ACC112 (cell line): ENCODE measurements around the gene KMT2E.

Experiments
- H2AFZ ChIP-seq: fragments of 200-600 bp; sonication (generic); one replicate; pipeline ENCODE4 v1.6.0; 2017; ENCODE audit warnings: antibody characterized with exemption, low read length; ENCODE audit not compliant: unreplicated experiment
- H3K27ac ChIP-seq: fragments of 200-600 bp; sonication (generic); 2 replicates; pipeline ENCODE4 v1.5.1; 2014; ENCODE audit warnings: low read depth, mild to moderate bottlenecking, antibody characterized with exemption, low read length, moderate library complexity
- H3K27me3 ChIP-seq: fragments of 200-600 bp; sonication (generic); 2 replicates; pipeline ENCODE4 v1.6.1; 2014; ENCODE audit warnings: mild to moderate bottlenecking, antibody characterized with exemption, low read length, moderate library complexity, mixed read lengths; ENCODE audit not compliant: insufficient read depth
- H3K36me3 ChIP-seq: fragments of 200-600 bp; sonication (generic); 2 replicates; pipeline ENCODE4 v1.6.1; 2016; ENCODE audit warnings: mild to moderate bottlenecking, antibody characterized with exemption, low read length, moderate library complexity, mixed read lengths; ENCODE audit not compliant: insufficient read depth
- H3K4me1 ChIP-seq: fragments of 200-600 bp; sonication (generic); one replicate; pipeline ENCODE4 v1.6.1; 2016; ENCODE audit warnings: low read length, mixed read lengths; ENCODE audit not compliant: insufficient read depth, unreplicated experiment, control insufficient read depth
- H3K4me3 ChIP-seq: fragments of 200-600 bp; sonication (generic); 2 replicates; pipeline ENCODE4 v1.5.1; 2014; ENCODE audit warnings: mild to moderate bottlenecking, low read depth, low read length
- H3K79me2 ChIP-seq: fragments of 200-600 bp; sonication (generic); one replicate; pipeline ENCODE4 v1.6.0; 2016; ENCODE audit warnings: low read length; ENCODE audit not compliant: control insufficient read depth, unreplicated experiment, insufficient read depth

The KMT2E gene

GRCh38 chr7:105139381-105139780 lies 125.4 kb downstream of the KMT2E start:
- peaks cover 12% of the 10 kb centered on the region for H3K4me1 ChIP-seq
- H2AFZ ChIP-seq = no peak overlapping the region
- H3K27ac ChIP-seq = no peak overlapping the region
- H3K36me3 ChIP-seq = 0 out of 2 replicates have a peak, but pooled peaks cover 13% of the 10 kb centered on the region
- H3K27me3 ChIP-seq = no peaks in the 10 kb centered on the region
- H3K79me2 ChIP-seq = no peaks in the 10 kb centered on the region
- H3K4me3 ChIP-seq = no peak overlapping the region

GRCh38 chr7:105141068-105141467 lies 127.1 kb downstream of the KMT2E start:
- Histone ChIP-seq H3K4me3 (no peak overlapping the region), H3K36me3 (0 out of 2 replicates have a peak, but pooled peaks cover 13% of the 10 kb centered on the region), H3K4me1 (peaks cover 10% of the 10 kb centered on the region), H2AFZ (no peak overlapping the region), H3K79me2 (no peaks in the 10 kb centered on the region), H3K27me3 (no peaks in the 10 kb centered on the region), H3K27ac (no peak overlapping the region)

- H3K4me1 ChIP-seq = peaks cover 12% of the 10 kb centered on the region
- H3K27me3 ChIP-seq = no peaks in the 10 kb centered on the region
- no peak overlapping the region for H3K4me3 ChIP-seq
- H3K79me2 ChIP-seq = no peaks in the 10 kb centered on the region
- H3K27ac ChIP-seq = peak overlapping the region; percentile 38; the same call in 1 of the 2 replicates
- H2AFZ ChIP-seq = no peak overlapping the region
- peaks cover 5% of the 10 kb centered on the region; the same call in 1 of the 2 replicates for H3K36me3 ChIP-seq
Observed at GRCh38 chr7:105149827-105150226, 135.8 kb downstream of the KMT2E start.

- no peak overlapping the region for H3K4me3 ChIP-seq
- H3K27me3 ChIP-seq = no peaks in the 10 kb centered on the region
- H2AFZ ChIP-seq = no peak overlapping the region
- no peaks in the 10 kb centered on the region for H3K79me2 ChIP-seq
- no peak overlapping the region for H3K27ac ChIP-seq
- H3K4me1 ChIP-seq = peaks cover 12% of the 10 kb centered on the region
- H3K36me3 ChIP-seq = peaks cover 5% of the 10 kb centered on the region; the same call in 1 of the 2 replicates
Observed at GRCh38 chr7:105151152-105151551, 137.1 kb downstream of the KMT2E start.

- no peak overlapping the region for H3K4me3 ChIP-seq
- peaks cover 12% of the 10 kb centered on the region for H3K4me1 ChIP-seq
- H3K36me3 ChIP-seq = no peaks in the 10 kb centered on the region
- H2AFZ ChIP-seq = no peak overlapping the region
- H3K79me2 ChIP-seq = no peaks in the 10 kb centered on the region
- no peaks in the 10 kb centered on the region for H3K27me3 ChIP-seq
- no peak overlapping the region for H3K27ac ChIP-seq
Observed at GRCh38 chr7:105153531-105153930, 139.5 kb downstream of the KMT2E start.

GRCh38 chr7:105154084-105154483 lies 140.1 kb downstream of the KMT2E start:
- Histone ChIP-seq H3K27ac (no peak overlapping the region), H3K79me2 (no peaks in the 10 kb centered on the region), H3K36me3 (no peaks in the 10 kb centered on the region), H2AFZ (no peak overlapping the region), H3K4me1 (peaks cover 12% of the 10 kb centered on the region), H3K4me3 (no peak overlapping the region), H3K27me3 (no peaks in the 10 kb centered on the region)

- Histone ChIP-seq H3K79me2 (no peaks in the 10 kb centered on the region), H3K27me3 (no peaks in the 10 kb centered on the region), H3K4me1 (no peaks in the 10 kb centered on the region), H3K36me3 (no peaks in the 10 kb centered on the region), H2AFZ (no peak overlapping the region), H3K4me3 (no peak overlapping the region), H3K27ac (no peak overlapping the region)
Observed at GRCh38 chr7:105156731-105157130, 142.7 kb downstream of the KMT2E start.

- no peaks in the 10 kb centered on the region for H3K36me3 ChIP-seq
- no peak overlapping the region for H3K4me3 ChIP-seq
- no peaks in the 10 kb centered on the region for H3K4me1 ChIP-seq
- H3K79me2 ChIP-seq = no peaks in the 10 kb centered on the region
- H3K27me3 ChIP-seq = no peaks in the 10 kb centered on the region
- no peak overlapping the region for H3K27ac ChIP-seq
- no peak overlapping the region for H2AFZ ChIP-seq
Observed at GRCh38 chr7:105157278-105157677, 143.3 kb downstream of the KMT2E start.

- no peaks in the 10 kb centered on the region for H3K4me1 ChIP-seq
- no peak overlapping the region for H3K27ac ChIP-seq
- no peak overlapping the region for H2AFZ ChIP-seq
- H3K4me3 ChIP-seq = no peak overlapping the region
- H3K27me3 ChIP-seq = no peaks in the 10 kb centered on the region
- no peaks in the 10 kb centered on the region for H3K79me2 ChIP-seq
- peaks cover 18% of the 10 kb centered on the region for H3K36me3 ChIP-seq
Observed at GRCh38 chr7:105161366-105161765, 147.4 kb downstream of the KMT2E start.
